B cell (primary cell): ENCODE data around the gene PKNOX2. TPM values are rescaled to one million over a fixed set of nuclear protein-coding genes. Genes with fewer than 3 reads are reported as not detected.

Source experiments
- ATAC-seq: fragments of 200-7000 bp; cut with Tn5 transposase; one replicate; pipeline ENCODE4 v1.10.0; 2021; ENCODE audit warnings: low read depth, mild to moderate bottlenecking, moderate number of reproducible peaks, moderate library complexity
- CTCF ChIA-PET: fragments of 350-600 bp; sonication (Branson Sonifier 250); formaldehyde crosslinking; loops from one replicate; lab custom pipeline; 2021; ENCODE audit warnings: antibody characterized with exemption, inconsistent platforms; lab: Charles Lee
- POLR2A ChIA-PET: fragments of 350-600 bp; sonication (Branson Sonifier 250); formaldehyde crosslinking; loops from one replicate; lab custom pipeline; 2021; ENCODE audit warnings: antibody characterized with exemption; lab: Charles Lee
- DNase-seq: peaks from one replicate; pipeline ENCODE4 v3.0.0; 2013
- H2AFZ ChIP-seq: 2 replicates; pipeline ENCODE4 v1.6.1; 2012; ENCODE audit warnings: mild to moderate bottlenecking, low read depth, low read length; ENCODE audit not compliant: insufficient read depth, poor library complexity, severe bottlenecking
- H3K27ac ChIP-seq, 2 donors: 1 replicate in 1 of 2; 2 replicates in 1 of 2; pipeline ENCODE4 v1.5.1; 2012 to 2013; ENCODE audit warnings: low read length in 2 of 2, mild to moderate bottlenecking in 2 of 2, moderate library complexity in 1 of 2
- H3K27me3 ChIP-seq, 4 experiments: fragments of 200-600 bp in 1 of 4; sonication (generic) in 1 of 4; replicated peaks in 1 of 4; 1 replicate in 2 of 4; 2 replicates in 2 of 4; pipeline versions ENCODE4 v1.6.1 to v1.7.0; 2013 to 2016; ENCODE audit warnings: low read length in 3 of 4, mild to moderate bottlenecking in 2 of 4, mixed read lengths in 1 of 4, moderate library complexity in 1 of 4; ENCODE audit not compliant: insufficient read depth in 4 of 4, control insufficient read depth in 3 of 4; ENCODE audit errors: control extremely low read depth in 1 of 4
- H3K36me3 ChIP-seq, 2 experiments: replicated peaks in 1 of 2; 1 replicate in 1 of 2; 2 replicates in 1 of 2; pipeline versions ENCODE4 v1.6.1 to v1.7.1; 2013; ENCODE audit warnings: low read length in 1 of 2; ENCODE audit not compliant: insufficient read depth in 2 of 2, control insufficient read depth in 1 of 2; ENCODE audit errors: control extremely low read depth in 1 of 2, extremely low read depth in 1 of 2
- H3K4me1 ChIP-seq, 2 donors: fragments of 200-600 bp in 1 of 2; sonication (generic) in 1 of 2; 1 replicate in 1 of 2; 2 replicates in 1 of 2; pipeline versions ENCODE4 v1.5.1 to v1.6.1; 2013 to 2017; ENCODE audit warnings: low read length in 2 of 2; ENCODE audit not compliant: control insufficient read depth in 2 of 2, insufficient read depth in 2 of 2
- H3K4me2 ChIP-seq: replicated peaks from 2 replicates; pipeline ENCODE3; 2012; ENCODE audit warnings: mild to moderate bottlenecking, low read depth, low read length; ENCODE audit not compliant: poor library complexity, severe bottlenecking
- H3K4me3 ChIP-seq, 5 experiments: fragments of 200-600 bp in 1 of 5; sonication (generic) in 1 of 5; 1 replicate in 3 of 5; 2 replicates in 2 of 5; pipeline versions ENCODE4 v1.5.1 to v1.7.0; 2011 to 2016; ENCODE audit warnings: low read length in 4 of 5, mild to moderate bottlenecking in 4 of 5, low read depth in 2 of 5, control low read depth in 1 of 5, moderate library complexity in 1 of 5; ENCODE audit not compliant: insufficient read depth in 1 of 5; ENCODE audit errors: control extremely low read depth in 1 of 5, extremely low read depth in 1 of 5
- H3K79me2 ChIP-seq: fragments of 200-600 bp; sonication (generic); one replicate; pipeline ENCODE4 v1.6.0; 2016; ENCODE audit warnings: low read length; ENCODE audit not compliant: control insufficient read depth, insufficient read depth
- H3K9ac ChIP-seq: fragments of 200-600 bp; sonication (generic); 2 replicates; pipeline ENCODE4 v1.6.1; 2017; ENCODE audit warnings: mild to moderate bottlenecking, low read length, moderate library complexity
- H3K9me3 ChIP-seq, 3 donors: one replicate each; pipeline versions ENCODE4 v1.6.1 to v1.7.1; 2013; ENCODE audit warnings: low read length in 2 of 3; ENCODE audit not compliant: control insufficient read depth in 2 of 3, insufficient read depth in 1 of 3; ENCODE audit errors: control extremely low read depth in 1 of 3
- H4K20me1 ChIP-seq: 2 replicates; pipeline ENCODE4 v1.6.0; 2012; ENCODE audit warnings: mild to moderate bottlenecking, low read length; ENCODE audit not compliant: insufficient read depth, control insufficient read depth, poor library complexity, severe bottlenecking
- H3K27ac Mint-ChIP-seq: one replicate; pipeline ENCODE4 v1.8.0; 2021; ENCODE audit warnings: mixed read lengths
- H3K27me3 Mint-ChIP-seq: one replicate; pipeline ENCODE4 v1.8.0; 2021; ENCODE audit warnings: mixed read lengths
- H3K4me1 Mint-ChIP-seq: one replicate; pipeline ENCODE4 v1.8.0; 2021; ENCODE audit warnings: mixed read lengths
- H3K4me3 Mint-ChIP-seq: one replicate; pipeline ENCODE4 v1.8.0; 2021; ENCODE audit warnings: mixed read lengths
- H3K9me3 Mint-ChIP-seq: one replicate; pipeline ENCODE4 v1.8.0; 2022; ENCODE audit warnings: mixed read lengths; ENCODE audit not compliant: insufficient read depth
- CTCF ChIP-seq: fragments of 200-600 bp; IDR thresholded peaks from one replicate; pipeline ENCODE4 v1.8.0; 2022; ENCODE audit warnings: antibody characterized with exemption, mild to moderate bottlenecking
- EZH2 ChIP-seq: IDR thresholded peaks from 2 replicates; pipeline ENCODE4 v1.6.1; 2012; ENCODE audit warnings: borderline replicate concordance, low read depth, mild to moderate bottlenecking, moderate library complexity, low read length; ENCODE audit not compliant: insufficient read depth, poor library complexity, severe bottlenecking
- WGBS: methylation state at CpG from one replicate; pipeline ENCODE4 v1.1.5; 2013; ENCODE audit warnings: missing lambda C conversion rate; ENCODE audit not compliant: insufficient coverage; 5-methylcytosine and 5-hydroxymethylcytosine counted together
- intact Hi-C: fragments of 100-400 bp; cut with micrococcal nuclease; formaldehyde crosslinking; loops from one replicate; pipeline ENCODE4 v1.10.0; 2022
- polyA plus RNA-seq: library from polyadenylated mRNA; depleted of rRNA; stranded (reverse); fragments of >200 nt; gene quantifications from 2 replicates; pipeline ENCODE4 v1.2.3, GENCODE V29; 2012
- total RNA-seq, 2 donors: library from RNA; stranded (reverse); fragments of 120-200 nt in 1 of 2; gene quantifications; 1 replicate in 1 of 2; 2 replicates in 1 of 2; pipeline versions ENCODE4 v1.2.3 to v1.2.4, GENCODE V29; 2013 to 2022

The PKNOX2 gene
- total and polyA plus RNA-seq, 2 donors (not counting 1 experiment from before 2014, with no cell fraction given) = not detected

GRCh38 chr11:125171974-125172373, 7.4 kb downstream of the PKNOX2 start:
- no peak overlapping the region for H3K4me3 Mint-ChIP-seq
- DNase-seq = no peak
- no peak overlapping the region for H3K27ac ChIP-seq
- CTCF ChIA-PET = no interaction called here
- POLR2A ChIA-PET = no interaction called here
- peaks cover 0 to 4% (median 0%) of the 10 kb centered on the region in 3 donors for H3K9me3 ChIP-seq
- peaks cover 69% of the 10 kb centered on the region for H3K27me3 Mint-ChIP-seq
- H3K27me3 ChIP-seq = peaks cover 3 to 52% (median 20%) of the 10 kb centered on the region in 4 experiments
- no peaks in the 10 kb centered on the region for H3K4me1 ChIP-seq
- no peaks in the 10 kb centered on the region for H3K9me3 Mint-ChIP-seq
- H3K4me2 ChIP-seq = no peak overlapping the region
- no peak overlapping the region for H3K9ac ChIP-seq
- no peaks in the 10 kb centered on the region for H3K36me3 ChIP-seq
- H3K79me2 ChIP-seq = no peaks in the 10 kb centered on the region
- no peak overlapping the region for H2AFZ ChIP-seq
- TF ChIP-seq EZH2 = no peak
- TF ChIP-seq CTCF = no peak
- intact Hi-C loops = no loop called here
- H3K4me3 ChIP-seq = no peak overlapping the region
- H3K4me1 Mint-ChIP-seq = no peaks in the 10 kb centered on the region
- no peak for ATAC-seq
- 100% methylated on average over 1 of the region's 4 CpGs for whole genome bisulfite sequencing
- H3K27ac Mint-ChIP-seq = no peak overlapping the region
- H4K20me1 ChIP-seq = no peaks in the 10 kb centered on the region

- Histone ChIP-seq H3K36me3 (no peaks in the 10 kb centered on the region), H3K27ac (no peak overlapping the region), H3K79me2 (no peaks in the 10 kb centered on the region), H3K4me2 (no peak overlapping the region), H4K20me1 (no peaks in the 10 kb centered on the region), H2AFZ (no peak overlapping the region), H3K9me3 (no peaks in the 10 kb centered on the region), H3K4me1 (no peaks in the 10 kb centered on the region), H3K9ac (no peak overlapping the region), H3K27me3 (peaks cover 2 to 48% (median 17%) of the 10 kb centered on the region in 4 experiments), H3K4me3 (no peak overlapping the region)
- no peak for TF ChIP-seq EZH2
- no peak for TF ChIP-seq CTCF
- DNase-seq (no peak), ATAC-seq (no peak)
- intact Hi-C loops = no loop called here
- Mint-ChIP-seq H3K4me3 (no peak overlapping the region), H3K27me3 (peaks cover 68% of the 10 kb centered on the region), H3K9me3 (no peaks in the 10 kb centered on the region), H3K27ac (no peak overlapping the region), H3K4me1 (no peaks in the 10 kb centered on the region)
- ChIA-PET CTCF (interaction anchor here (1.0 kb wide), 1 partner anchor 31 kb away, joined by 3 read pairs; no protein-coding TSS in a partner anchor), POLR2A (no interaction called here)
- whole genome bisulfite sequencing = no CpG with 5 or more reads among the region's 1 CpG
These were observed 8.5 kb downstream of the PKNOX2 start for GRCh38 chr11:125173027-125173426.
